ENCODE measurements around the gene DNAH7. TPM values are rescaled to one million over a fixed set of nuclear protein-coding genes. Genes with fewer than 3 reads are reported as not detected.

Gene DNAH7
- total and polyA plus RNA-seq, 4 experiments from 2014 or later = not detected

- H3K27me3 ChIP-seq (ENCODE audit: insufficient read depth, low read length) = no peaks in the 10 kb centered on the region
- Mint-ChIP-seq H3K36me3 (no peaks in the 10 kb centered on the region), H3K9me3 (no peaks in the 10 kb centered on the region), H3K27ac (no peak overlapping the region), H3K4me3 (no peak overlapping the region), H3K4me1 (no peaks in the 10 kb centered on the region), H3K27me3 (peaks cover 8 to 9% of the 10 kb centered on the region in 2 donors)
- CTCF ChIA-PET (ENCODE audit: partially characterized antibody) = interaction anchor here (0.7 kb wide), 1 partner anchor 184 kb away, joined by 4 read pairs; no protein-coding TSS in a partner anchor
- intact Hi-C loops (cut with micrococcal nuclease) = no loop called here
- H3K27ac ChIP-seq (ENCODE audit: low read depth, low read length) = no peak overlapping the region
- H3K9me3 ChIP-seq (ENCODE audit: control insufficient read depth in 1 of 2, low read length in 2 of 2) = no peaks in the 10 kb centered on the region
- H3K4me1 ChIP-seq (ENCODE audit: insufficient read depth, low read length) = no peaks in the 10 kb centered on the region
- DNase-seq = no peak
- H3K36me3 ChIP-seq (ENCODE audit: insufficient read depth, low read length) = no peaks in the 10 kb centered on the region
- POLR2A ChIA-PET (ENCODE audit: partially characterized antibody) = interaction anchor here (0.6 kb wide), 1 partner anchor 23 kb away, joined by 3 read pairs; no protein-coding TSS in a partner anchor
- no peak overlapping the region for H3K4me3 ChIP-seq (ENCODE audit: low read length in 2 of 2)
Observed at GRCh38 chr2:195871326-195871725, 197.3 kb downstream of the DNAH7 start.

DNA sequence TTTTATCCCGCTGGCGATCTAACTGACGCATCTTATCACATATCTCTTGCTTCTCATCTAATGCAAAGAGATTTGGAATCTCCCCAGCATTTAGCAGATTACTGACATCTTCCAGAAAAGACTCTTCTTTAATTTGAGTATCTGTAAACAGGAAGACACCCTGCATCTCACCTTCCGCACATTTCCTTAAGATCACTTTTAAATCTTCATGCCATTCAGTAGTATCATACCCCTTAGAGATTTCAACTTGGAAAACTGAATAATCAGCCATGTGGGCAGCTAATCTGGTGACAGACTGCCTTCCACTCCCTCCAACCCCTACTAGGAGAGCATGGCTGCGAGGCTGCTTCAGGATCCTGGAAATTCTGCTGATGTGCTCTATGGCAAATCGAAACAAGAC lies 204.3 kb downstream of the DNAH7 start:
- POLR2A ChIA-PET (ENCODE audit: partially characterized antibody) = no interaction called here
- intact Hi-C loops (cut with micrococcal nuclease) = no loop called here
- H3K27ac Mint-ChIP-seq = no peak overlapping the region
- peaks cover 0 to 3% (median under 1%) of the 10 kb centered on the region in 4 donors for H3K4me1 Mint-ChIP-seq
- Histone ChIP-seq H3K4me1 (ENCODE audit: insufficient read depth, low read length) (no peaks in the 10 kb centered on the region), H3K36me3 (ENCODE audit: insufficient read depth, low read length) (no peaks in the 10 kb centered on the region), H3K4me3 (ENCODE audit: low read length in 2 of 2) (no peak overlapping the region), H3K9me3 (ENCODE audit: control insufficient read depth in 1 of 2, low read length in 2 of 2) (no peaks in the 10 kb centered on the region), H3K27ac (ENCODE audit: low read depth, low read length) (no peak overlapping the region), H3K27me3 (ENCODE audit: insufficient read depth, low read length) (no peaks in the 10 kb centered on the region)
- no peaks in the 10 kb centered on the region for H3K36me3 Mint-ChIP-seq
- no peaks in the 10 kb centered on the region for H3K9me3 Mint-ChIP-seq
- CTCF ChIA-PET (ENCODE audit: partially characterized antibody) = no interaction called here
- DNase-seq = no peak
- H3K27me3 Mint-ChIP-seq = peaks cover 10% of the 10 kb centered on the region in 2 donors
- no peak overlapping the region for H3K4me3 Mint-ChIP-seq

GRCh38 chr2:195863564-195863963 lies 205.1 kb downstream of the DNAH7 start:
- Histone ChIP-seq H3K27me3 (ENCODE audit: insufficient read depth, low read length) (no peaks in the 10 kb centered on the region), H3K27ac (ENCODE audit: low read depth, low read length) (no peak overlapping the region), H3K9me3 (ENCODE audit: control insufficient read depth in 1 of 2, low read length in 2 of 2) (no peaks in the 10 kb centered on the region), H3K36me3 (ENCODE audit: insufficient read depth, low read length) (no peaks in the 10 kb centered on the region), H3K4me1 (ENCODE audit: insufficient read depth, low read length) (no peaks in the 10 kb centered on the region), H3K4me3 (ENCODE audit: low read length in 2 of 2) (no peak overlapping the region)
- Mint-ChIP-seq H3K27me3 (peaks cover 11 to 13% of the 10 kb centered on the region in 2 donors), H3K4me1 (peaks cover 0 to 3% (median under 1%) of the 10 kb centered on the region in 4 donors), H3K9me3 (no peaks in the 10 kb centered on the region), H3K27ac (no peak overlapping the region), H3K36me3 (no peaks in the 10 kb centered on the region), H3K4me3 (no peak overlapping the region)
- POLR2A ChIA-PET (ENCODE audit: partially characterized antibody) = no interaction called here
- intact Hi-C loops (cut with micrococcal nuclease) = no loop called here
- CTCF ChIA-PET (ENCODE audit: partially characterized antibody) = interaction anchor here (0.6 kb wide), 1 partner anchor 25 kb away, joined by 3 read pairs; no protein-coding TSS in a partner anchor
- no peak for DNase-seq

DNA sequence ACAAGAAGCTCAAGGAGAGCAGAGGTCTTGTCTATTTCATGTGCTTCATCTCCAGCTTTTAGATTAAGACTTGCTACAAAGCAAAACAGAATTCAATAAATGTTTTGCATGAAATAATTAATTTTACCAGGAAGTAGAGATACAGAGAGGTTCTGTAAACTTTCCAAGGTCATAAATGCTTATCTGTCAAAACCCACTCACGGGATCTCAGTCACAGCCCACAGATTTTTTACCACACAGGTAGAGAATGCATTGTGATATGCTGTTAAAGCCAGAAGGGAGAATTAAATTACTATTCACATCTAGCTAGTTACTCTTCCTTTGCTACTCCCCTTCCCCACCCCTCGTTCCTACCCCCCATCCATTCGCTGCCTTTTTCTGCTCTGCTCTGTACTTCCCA lies 205.5 kb downstream of the DNAH7 start:
- Histone ChIP-seq H3K27ac (ENCODE audit: low read depth, low read length) (no peak overlapping the region), H3K36me3 (ENCODE audit: insufficient read depth, low read length) (no peaks in the 10 kb centered on the region), H3K4me3 (ENCODE audit: low read length in 2 of 2) (no peak overlapping the region), H3K4me1 (ENCODE audit: insufficient read depth, low read length) (no peaks in the 10 kb centered on the region), H3K27me3 (ENCODE audit: insufficient read depth, low read length) (no peaks in the 10 kb centered on the region), H3K9me3 (ENCODE audit: control insufficient read depth in 1 of 2, low read length in 2 of 2) (no peaks in the 10 kb centered on the region)
- no peaks in the 10 kb centered on the region for H3K9me3 Mint-ChIP-seq
- H3K27me3 Mint-ChIP-seq = peaks cover 13 to 15% of the 10 kb centered on the region in 2 donors
- H3K4me3 Mint-ChIP-seq = no peak overlapping the region
- no peak for DNase-seq
- intact Hi-C loops (cut with micrococcal nuclease) = no loop called here
- ChIA-PET CTCF (ENCODE audit: partially characterized antibody) (interaction anchor here (0.6 kb wide), 1 partner anchor 25 kb away, joined by 3 read pairs; no protein-coding TSS in a partner anchor), POLR2A (ENCODE audit: partially characterized antibody) (no interaction called here)
- H3K36me3 Mint-ChIP-seq = no peaks in the 10 kb centered on the region
- no peak overlapping the region for H3K27ac Mint-ChIP-seq
- peaks cover 0 to 3% (median under 1%) of the 10 kb centered on the region in 4 donors for H3K4me1 Mint-ChIP-seq

DNA sequence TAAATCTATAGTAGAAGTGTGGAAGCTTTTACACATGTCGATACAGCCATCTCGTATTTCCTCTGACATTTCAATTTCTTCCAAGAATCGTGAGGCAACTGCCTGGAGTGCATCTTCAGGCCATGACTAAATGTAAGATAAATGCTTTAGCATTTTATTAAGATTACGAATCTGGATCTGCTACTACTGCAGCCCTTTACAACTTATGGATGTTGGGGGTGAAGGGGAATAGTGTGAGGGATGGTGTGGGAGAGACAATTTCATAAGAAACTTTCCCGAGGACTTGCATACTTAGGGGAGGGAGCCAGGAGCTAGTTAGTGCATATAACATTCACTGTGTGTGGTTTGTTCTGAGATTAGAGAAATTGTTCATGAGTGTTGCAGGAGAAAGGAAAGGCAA lies 206.8 kb downstream of the DNAH7 start:
- Histone ChIP-seq H3K27me3 (ENCODE audit: insufficient read depth, low read length) (no peaks in the 10 kb centered on the region), H3K36me3 (ENCODE audit: insufficient read depth, low read length) (no peaks in the 10 kb centered on the region), H3K4me1 (ENCODE audit: insufficient read depth, low read length) (no peaks in the 10 kb centered on the region), H3K9me3 (ENCODE audit: control insufficient read depth in 1 of 2, low read length in 2 of 2) (no peaks in the 10 kb centered on the region), H3K27ac (ENCODE audit: low read depth, low read length) (no peak overlapping the region), H3K4me3 (ENCODE audit: low read length in 2 of 2) (no peak overlapping the region)
- Mint-ChIP-seq H3K36me3 (no peaks in the 10 kb centered on the region), H3K9me3 (no peaks in the 10 kb centered on the region), H3K27ac (no peak overlapping the region), H3K27me3 (peaks cover 13 to 15% of the 10 kb centered on the region in 2 donors), H3K4me3 (no peak overlapping the region), H3K4me1 (peaks cover 0 to 3% (median under 1%) of the 10 kb centered on the region in 4 donors)
- ChIA-PET POLR2A (ENCODE audit: partially characterized antibody) (no interaction called here), CTCF (ENCODE audit: partially characterized antibody) (no interaction called here)
- intact Hi-C loops (cut with micrococcal nuclease) = no loop called here
- DNase-seq = no peak

- no peaks in the 10 kb centered on the region for H3K4me1 ChIP-seq (ENCODE audit: insufficient read depth, low read length)
- H3K36me3 Mint-ChIP-seq = no peaks in the 10 kb centered on the region
- H3K4me3 Mint-ChIP-seq = no peak overlapping the region
- ChIA-PET POLR2A (ENCODE audit: partially characterized antibody) (no interaction called here), CTCF (ENCODE audit: partially characterized antibody) (no interaction called here)
- no peak for DNase-seq
- no peak overlapping the region for H3K4me3 ChIP-seq (ENCODE audit: low read length in 2 of 2)
- H3K27ac Mint-ChIP-seq = no peak overlapping the region
- no peak overlapping the region for H3K27ac ChIP-seq (ENCODE audit: low read depth, low read length)
- intact Hi-C loops (cut with micrococcal nuclease) = no loop called here
- peaks cover 0 to 3% (median under 1%) of the 10 kb centered on the region in 4 donors for H3K4me1 Mint-ChIP-seq
- peaks cover 10 to 15% of the 10 kb centered on the region in 2 donors for H3K27me3 Mint-ChIP-seq
- no peaks in the 10 kb centered on the region for H3K36me3 ChIP-seq (ENCODE audit: insufficient read depth, low read length)
- H3K9me3 ChIP-seq (ENCODE audit: control insufficient read depth in 1 of 2, low read length in 2 of 2) = no peaks in the 10 kb centered on the region
- no peaks in the 10 kb centered on the region for H3K9me3 Mint-ChIP-seq
- no peaks in the 10 kb centered on the region for H3K27me3 ChIP-seq (ENCODE audit: insufficient read depth, low read length)
Observed at GRCh38 chr2:195859513-195859912, 209.1 kb downstream of the DNAH7 start.

DNA sequence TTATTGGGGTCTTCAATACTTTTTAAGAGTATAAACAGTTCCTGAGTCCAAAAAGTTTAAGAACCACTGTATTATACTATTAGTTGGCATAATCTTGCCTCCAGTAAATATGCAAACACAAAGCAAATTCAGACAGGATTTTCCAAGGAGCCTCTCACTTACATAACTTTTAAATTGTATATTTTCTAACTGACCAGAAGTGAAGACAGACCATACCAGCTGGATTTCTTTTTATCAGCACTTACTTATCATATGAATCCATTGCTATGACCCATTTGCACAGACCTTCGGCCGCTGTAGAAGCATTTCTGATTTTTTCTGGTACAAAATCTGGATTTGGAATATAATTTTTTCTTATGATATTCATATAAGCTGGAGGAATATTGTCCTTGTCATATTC lies 211.5 kb downstream of the DNAH7 start:
- POLR2A ChIA-PET (ENCODE audit: partially characterized antibody) = no interaction called here
- H3K9me3 Mint-ChIP-seq = no peaks in the 10 kb centered on the region
- intact Hi-C loops (cut with micrococcal nuclease) = no loop called here

DNA sequence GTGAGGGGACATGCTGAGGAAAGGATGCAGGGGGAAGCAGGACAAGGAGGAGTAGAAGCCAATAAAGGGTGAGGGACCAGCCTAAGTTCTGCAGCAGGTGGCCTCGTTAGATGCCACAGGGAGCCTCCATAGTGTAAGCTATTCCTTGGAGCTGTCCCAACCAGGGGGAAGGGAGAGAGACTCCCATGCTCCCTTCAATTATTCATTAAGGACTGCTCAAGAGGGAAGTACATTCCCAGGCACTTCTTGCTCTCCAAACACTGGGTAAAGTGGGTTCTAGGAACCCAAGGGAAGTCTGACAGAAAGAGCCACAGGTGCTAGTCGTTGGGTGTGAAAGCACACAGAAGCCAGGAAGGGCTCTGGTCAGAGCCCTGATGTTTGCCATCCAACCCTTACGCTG lies 217.9 kb downstream of the DNAH7 start:
- intact Hi-C loops (cut with micrococcal nuclease) = no loop called here
- Mint-ChIP-seq H3K27ac (no peak overlapping the region), H3K9me3 (no peaks in the 10 kb centered on the region), H3K36me3 (no peaks in the 10 kb centered on the region), H3K27me3 (peaks cover 0 to 5% of the 10 kb centered on the region in 2 donors), H3K4me1 (peaks cover 0 to 1% (median 0%) of the 10 kb centered on the region in 4 donors), H3K4me3 (no peak overlapping the region)
- Histone ChIP-seq H3K4me3 (ENCODE audit: low read length in 2 of 2) (no peak overlapping the region), H3K27ac (ENCODE audit: low read depth, low read length) (no peak overlapping the region), H3K27me3 (ENCODE audit: insufficient read depth, low read length) (no peaks in the 10 kb centered on the region), H3K36me3 (ENCODE audit: insufficient read depth, low read length) (no peaks in the 10 kb centered on the region), H3K9me3 (ENCODE audit: control insufficient read depth in 1 of 2, low read length in 2 of 2) (no peaks in the 10 kb centered on the region), H3K4me1 (ENCODE audit: insufficient read depth, low read length) (no peaks in the 10 kb centered on the region)
- CTCF ChIA-PET (ENCODE audit: partially characterized antibody) = no interaction called here
- POLR2A ChIA-PET (ENCODE audit: partially characterized antibody) = no interaction called here
- no peak for DNase-seq

More for the DNA sequence above, 211.5 kb downstream of the DNAH7 start:
- H3K36me3 Mint-ChIP-seq = no peaks in the 10 kb centered on the region
- no peak for DNase-seq
- Histone ChIP-seq H3K9me3 (ENCODE audit: control insufficient read depth in 1 of 2, low read length in 2 of 2) (no peaks in the 10 kb centered on the region), H3K4me1 (ENCODE audit: insufficient read depth, low read length) (no peaks in the 10 kb centered on the region), H3K36me3 (ENCODE audit: insufficient read depth, low read length) (no peaks in the 10 kb centered on the region), H3K4me3 (ENCODE audit: low read length in 2 of 2) (no peak overlapping the region), H3K27me3 (ENCODE audit: insufficient read depth, low read length) (no peaks in the 10 kb centered on the region), H3K27ac (ENCODE audit: low read depth, low read length) (no peak overlapping the region)
- peaks cover 6 to 11% of the 10 kb centered on the region in 2 donors for H3K27me3 Mint-ChIP-seq
- CTCF ChIA-PET (ENCODE audit: partially characterized antibody) = no interaction called here
- no peak overlapping the region for H3K4me3 Mint-ChIP-seq
- H3K4me1 Mint-ChIP-seq = peaks cover 0 to 1% (median 0%) of the 10 kb centered on the region in 4 donors
- no peak overlapping the region for H3K27ac Mint-ChIP-seq
